HG03135 (cell line): ENCODE data around the gene TRIL.

Source experiments
- ATAC-seq: cut with Tn5 transposase; IDR thresholded peaks from one replicate; pipeline ENCODE4 v1.9.1; 2021; ENCODE audit warnings: mild to moderate bottlenecking, moderate library complexity; ENCODE audit not compliant: unreplicated experiment

The TRIL gene

GRCh38 chr7:28958235-28958979 lies at the start of gene TRIL:
TSS of gene TRIL (minus strand) at chr7:28958330. CDS start at chr7:28958046, 284 bp downstream.
- ATAC-seq = no peak

- no peak for ATAC-seq
These were observed 49.0 kb upstream of the TRIL start for GRCh38 chr7:29007127-29007526.

DNA sequence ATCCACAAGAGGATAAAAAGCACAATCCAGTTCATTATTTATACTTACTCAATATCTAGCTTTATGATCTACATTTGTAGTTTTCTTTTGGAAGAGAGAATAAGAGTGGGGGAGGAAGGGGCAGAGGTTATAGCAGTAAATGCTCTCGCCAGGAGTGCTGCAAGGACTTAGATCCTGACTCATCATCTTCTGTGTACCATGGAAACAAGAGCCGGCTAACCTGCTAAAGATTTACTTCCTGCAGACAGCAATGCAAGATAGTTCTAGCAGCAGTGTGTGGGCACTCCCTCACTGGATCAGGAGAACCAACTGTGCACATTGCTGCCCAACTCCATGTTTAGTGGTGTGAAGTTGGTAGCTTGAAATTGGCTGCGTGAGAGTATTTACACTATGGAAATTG lies 47.7 kb upstream of the TRIL start:
- no peak for ATAC-seq

- ATAC-seq = no peak
These were observed 47.3 kb upstream of the TRIL start for GRCh38 chr7:29005406-29005805.

GRCh38 chr7:29003703-29004102 lies 45.6 kb upstream of the TRIL start:
- no peak for ATAC-seq

- no peak for ATAC-seq
These were observed 42.6 kb upstream of the TRIL start for GRCh38 chr7:29000717-29001076.

- no peak for ATAC-seq
These were observed 42.0 kb upstream of the TRIL start for GRCh38 chr7:28999895-29000716.

- no peak for ATAC-seq
These were observed 41.3 kb upstream of the TRIL start for GRCh38 chr7:28999427-28999826.

- no peak for ATAC-seq
These were observed 40.0 kb upstream of the TRIL start for GRCh38 chr7:28998105-28998504.

DNA sequence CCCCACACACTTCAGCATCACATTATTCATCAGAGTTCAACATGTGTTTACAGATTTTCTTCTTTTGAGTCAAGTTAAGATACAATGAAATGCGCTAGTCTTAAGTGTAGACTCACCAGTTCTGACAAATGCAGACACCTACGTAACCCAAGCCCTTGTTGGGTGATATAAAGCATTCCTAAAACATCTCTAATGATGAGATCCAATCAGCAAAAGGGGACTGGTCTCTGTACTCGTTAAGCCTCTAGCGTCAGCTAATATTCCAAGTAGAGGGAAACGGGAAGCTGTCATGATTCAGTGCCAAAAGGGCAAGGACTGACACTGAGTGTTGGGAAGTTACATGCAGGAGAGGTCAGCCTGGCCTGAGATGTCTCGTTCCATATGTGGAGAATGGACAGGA lies 38.7 kb upstream of the TRIL start:
- ATAC-seq = no peak

DNA sequence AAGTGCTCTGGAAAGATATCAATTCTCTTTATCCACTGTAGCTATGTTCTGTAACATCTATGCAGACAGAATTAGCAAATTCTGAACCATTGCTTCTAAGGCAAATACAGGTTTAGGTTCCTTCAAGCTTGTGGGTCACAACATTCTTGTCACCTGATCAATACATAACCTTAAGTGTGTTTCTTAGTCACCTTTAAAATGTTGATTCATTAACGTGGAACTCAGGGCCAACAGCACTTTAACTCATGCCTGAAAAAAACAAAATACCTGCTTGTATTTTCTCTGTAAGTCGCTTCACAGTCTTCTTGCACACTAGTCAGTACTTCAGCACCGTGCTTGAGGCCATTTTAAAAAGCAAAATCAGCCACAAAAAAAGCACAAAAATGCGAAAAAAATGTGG lies 35.2 kb upstream of the TRIL start:
- ATAC-seq = no peak

DNA sequence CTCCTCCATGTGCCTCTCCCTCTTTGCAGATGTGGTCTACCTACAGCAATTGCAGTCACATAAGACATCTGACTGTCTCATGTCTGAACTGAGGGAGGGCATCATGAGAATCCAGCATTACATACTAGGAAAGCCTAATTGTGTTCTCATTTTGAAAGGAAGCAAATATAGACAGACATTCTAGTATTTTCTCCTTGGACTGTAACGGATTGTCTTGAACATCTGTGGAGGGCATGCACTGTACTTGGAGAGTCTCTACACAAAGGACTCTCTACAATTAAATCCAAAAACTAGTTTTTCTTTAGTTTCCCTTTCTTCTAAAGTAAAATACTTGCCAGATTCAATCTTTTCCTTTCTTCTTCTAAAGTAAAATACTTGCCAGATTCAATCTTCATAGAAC lies 34.7 kb upstream of the TRIL start:
- ATAC-seq = no peak

DNA sequence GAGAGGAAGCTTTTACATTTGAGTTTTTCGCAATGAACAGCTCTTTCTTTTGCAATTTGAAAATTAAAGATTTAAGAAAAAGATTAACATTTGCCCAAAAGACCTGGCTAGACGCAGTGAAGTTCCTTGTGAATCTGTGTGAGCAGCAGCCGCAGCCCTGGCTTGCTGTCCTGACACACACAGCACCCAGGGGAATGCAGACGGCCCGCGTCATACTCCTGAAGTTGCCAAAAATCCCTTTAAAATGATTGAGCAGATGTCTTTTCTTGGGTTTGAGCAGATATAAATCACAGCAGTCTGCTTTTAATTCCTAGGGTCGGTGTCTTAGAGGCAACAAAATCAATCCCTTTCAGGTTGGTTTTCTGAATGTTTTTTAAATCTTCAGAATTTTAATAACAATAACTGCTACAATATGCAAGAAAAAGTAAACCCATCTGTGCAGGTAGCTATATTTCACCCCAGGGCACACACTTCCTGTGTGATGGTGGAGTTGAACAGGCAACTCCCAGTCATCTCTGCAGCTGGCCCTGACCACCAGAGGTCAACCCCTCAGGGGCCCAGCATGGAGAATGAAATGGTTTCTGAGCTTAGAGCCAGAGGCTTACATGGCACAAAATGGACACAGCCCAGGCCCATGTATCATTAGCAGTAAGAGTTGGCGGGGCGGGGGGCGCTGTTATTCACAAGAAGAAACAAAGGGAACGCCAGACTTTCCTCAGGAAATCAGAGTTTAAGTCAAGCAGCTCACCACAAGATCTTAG lies 32.2 kb upstream of the TRIL start:
- ATAC-seq = no peak

- no peak for ATAC-seq
These were observed 31.3 kb upstream of the TRIL start for GRCh38 chr7:28989211-28989980.

GRCh38 chr7:28988810-28989209 lies 30.7 kb upstream of the TRIL start:
- ATAC-seq = no peak

- ATAC-seq = no peak
These were observed 30.0 kb upstream of the TRIL start for GRCh38 chr7:28988091-28988490.

DNA sequence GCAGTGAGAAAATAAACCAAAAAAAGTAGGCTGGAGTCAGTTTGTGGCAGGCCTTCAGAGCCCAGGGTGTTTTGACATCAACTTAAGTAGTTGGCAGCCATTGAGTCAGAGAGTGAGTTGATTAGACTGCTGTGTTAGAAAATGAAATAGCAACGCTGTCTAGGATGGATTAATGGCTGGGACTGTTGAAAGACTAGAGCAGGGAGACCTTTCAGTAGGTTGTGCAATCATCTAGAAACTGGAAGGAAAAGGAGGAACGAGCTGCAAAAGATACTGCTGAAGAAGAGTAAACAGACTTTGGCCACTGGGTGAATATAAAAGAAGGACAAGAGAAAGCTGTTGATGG lies 28.6 kb upstream of the TRIL start:
- no peak for ATAC-seq

- no peak for ATAC-seq
These were observed 28.1 kb upstream of the TRIL start for GRCh38 chr7:28986028-28986764.

GRCh38 chr7:28984631-28985030 lies 26.5 kb upstream of the TRIL start:
- no peak for ATAC-seq

DNA sequence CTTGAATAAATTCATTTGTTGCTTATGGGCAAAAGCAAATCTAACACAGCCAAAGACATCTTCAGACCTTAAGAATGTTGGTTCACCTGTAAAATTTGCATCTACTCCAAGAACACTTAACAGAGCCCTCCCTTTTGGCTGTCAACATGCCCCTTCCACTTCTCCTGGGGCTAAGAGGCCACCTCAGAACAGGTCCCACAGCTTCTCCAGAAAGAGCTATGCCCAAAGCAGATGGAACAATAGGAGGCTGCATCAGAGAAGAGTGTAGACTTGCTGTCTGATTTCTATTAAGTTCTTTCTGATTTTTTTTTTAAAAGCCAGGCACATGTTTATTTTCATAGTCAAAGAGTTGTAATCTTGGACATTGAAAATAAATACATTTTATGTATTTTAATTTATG lies 26.1 kb upstream of the TRIL start:
- no peak for ATAC-seq
